Testis (tissue), 3 donors: ENCODE results near the gene TRIO. TPM values are rescaled to one million over a fixed set of nuclear protein-coding genes. Genes with fewer than 3 reads are reported as not detected.

Source experiments
- DNase-seq: peaks from one replicate; pipeline ENCODE4 v3.0.0-alpha.2; 2019
- H3K27ac ChIP-seq, 2 donors: fragments of 200-600 bp; sonication (generic); one replicate each; pipeline ENCODE4 v1.5.1; 2019
- H3K27me3 ChIP-seq: fragments of 200-600 bp; sonication (generic); one replicate; pipeline ENCODE4 v1.5.1; 2019
- H3K36me3 ChIP-seq: fragments of 200-600 bp; sonication (generic); one replicate; pipeline ENCODE4 v1.5.1; 2017; ENCODE audit warnings: low read depth; ENCODE audit errors: missing control alignments
- H3K4me1 ChIP-seq: fragments of 200-600 bp; sonication (generic); one replicate; pipeline ENCODE4 v1.5.1; 2019
- H3K4me3 ChIP-seq, 2 donors: fragments of 200-600 bp; sonication (generic); one replicate each; pipeline ENCODE4 v1.5.1; 2017 to 2019
- H3K9me3 ChIP-seq: fragments of 200-600 bp; sonication (generic); one replicate; pipeline ENCODE4 v1.5.1; 2017
- CTCF ChIP-seq, 3 experiments: fragments of 450-650 bp in 2 of 3; fragments of 200-600 bp in 1 of 3; sonication (generic) in 1 of 3; IDR thresholded peaks; one replicate each; pipeline ENCODE4 v1.5.1; 2016 to 2019; ENCODE audit warnings: antibody characterized with exemption in 3 of 3, mild to moderate bottlenecking in 2 of 3, moderate library complexity in 1 of 3
- POLR2A ChIP-seq: fragments of 450-650 bp; IDR thresholded peaks from one replicate; pipeline ENCODE4 v1.6.1; 2017; ENCODE audit warnings: antibody characterized with exemption, mild to moderate bottlenecking, moderate library complexity
- WGBS, 2 donors: methylation state at CpG; one replicate each; pipeline ENCODE4 v1.1.5; 2018; 5-methylcytosine and 5-hydroxymethylcytosine counted together
- intact Hi-C: fragments of 100-400 bp; cut with DNase I; formaldehyde crosslinking; loops from one replicate; pipeline ENCODE4 v1.15.1; 2023; ENCODE audit warnings: low total_unique reads
- polyA plus RNA-seq: library from polyadenylated mRNA; stranded (reverse); fragments of 350-450 nt; fragmentation: Illumina TruSeq; extraction: RNeasy Lipid Tissue Mini Kit (QIAGEN cat#74804); gene quantifications from one replicate; pipeline ENCODE4 v1.2.3, GENCODE V29; 2014; ENCODE audit warnings: low read depth, low replicate concordance; ENCODE audit not compliant: insufficient read depth
- total RNA-seq, 2 donors: library from RNA; depleted of rRNA; stranded (reverse); fragments of >200 nt; gene quantifications; one replicate each; pipeline ENCODE4 v1.2.3, GENCODE V29; 2016

Gene TRIO
- total and polyA plus RNA-seq, 3 donors from 2014 or later, result 47.2 to 295 (median 249) TPM

- Histone ChIP-seq H3K36me3 (no peaks in the 10 kb centered on the region), H3K4me3 (no peak overlapping the region), H3K27ac (no peak overlapping the region), H3K27me3 (no peaks in the 10 kb centered on the region), H3K4me1 (peaks cover 8% of the 10 kb centered on the region), H3K9me3 (no peaks in the 10 kb centered on the region)
- WGBS, 2 donors, result 87 to 89% methylated on average over 9 to 10 of the region's 10 CpGs
- intact Hi-C loops, result no loop called here
- DNase-seq, result no peak
- TF ChIP-seq POLR2A, result no peak
- no peak for TF ChIP-seq CTCF (IDR thresholded peaks at IDR 0.05)
Measured at GRCh38 chr5:14178671-14179211, 35.6 kb downstream of the TRIO start.

- no peak for TF ChIP-seq CTCF (IDR thresholded peaks at IDR 0.05)
- 69 to 77% methylated on average over 6 of the region's 6 CpGs for WGBS, 2 donors
- Histone ChIP-seq H3K4me3 (no peak overlapping the region), H3K27ac (no peak overlapping the region), H3K4me1 (peaks cover 12% of the 10 kb centered on the region), H3K36me3 (no peaks in the 10 kb centered on the region), H3K27me3 (no peaks in the 10 kb centered on the region), H3K9me3 (no peaks in the 10 kb centered on the region)
- intact Hi-C loops, result no loop called here
- DNase-seq, result no peak
Measured at GRCh38 chr5:14179446-14179845, 36.3 kb downstream of the TRIO start.

DNA sequence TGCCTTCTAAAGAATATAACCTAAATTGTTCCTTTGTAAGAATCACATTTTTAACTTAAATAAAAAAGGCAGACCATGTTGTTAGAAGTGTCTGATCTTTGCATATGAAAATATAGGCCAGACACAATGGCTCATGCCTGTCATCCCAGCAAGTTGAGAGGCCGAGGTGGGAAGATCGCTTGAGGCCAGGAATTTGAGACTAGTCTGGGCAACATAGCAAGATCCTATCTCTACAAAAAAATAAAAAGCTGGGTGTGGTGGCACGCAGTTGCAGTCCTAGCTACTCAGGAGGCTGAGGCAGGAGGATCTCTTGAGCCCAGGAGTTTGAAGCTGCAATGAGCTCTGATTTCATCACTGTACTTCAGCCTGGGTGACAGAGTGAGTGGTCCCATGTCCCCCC is 37.3 kb downstream of the TRIO start:
- no peak for DNase-seq
- intact Hi-C loops, result no loop called here
- peaks cover 22% of the 10 kb centered on the region for H3K4me1 ChIP-seq
- H3K4me3 ChIP-seq, result no peak overlapping the region
- H3K9me3 ChIP-seq, result no peaks in the 10 kb centered on the region
- no peak overlapping the region for H3K27ac ChIP-seq
- TF ChIP-seq POLR2A, result no peak
- no peak for TF ChIP-seq CTCF (IDR thresholded peaks at IDR 0.05)
- WGBS, 2 donors, result 85 to 91% methylated on average over 3 of the region's 3 CpGs
- no peaks in the 10 kb centered on the region for H3K27me3 ChIP-seq
- no peaks in the 10 kb centered on the region for H3K36me3 ChIP-seq

DNA sequence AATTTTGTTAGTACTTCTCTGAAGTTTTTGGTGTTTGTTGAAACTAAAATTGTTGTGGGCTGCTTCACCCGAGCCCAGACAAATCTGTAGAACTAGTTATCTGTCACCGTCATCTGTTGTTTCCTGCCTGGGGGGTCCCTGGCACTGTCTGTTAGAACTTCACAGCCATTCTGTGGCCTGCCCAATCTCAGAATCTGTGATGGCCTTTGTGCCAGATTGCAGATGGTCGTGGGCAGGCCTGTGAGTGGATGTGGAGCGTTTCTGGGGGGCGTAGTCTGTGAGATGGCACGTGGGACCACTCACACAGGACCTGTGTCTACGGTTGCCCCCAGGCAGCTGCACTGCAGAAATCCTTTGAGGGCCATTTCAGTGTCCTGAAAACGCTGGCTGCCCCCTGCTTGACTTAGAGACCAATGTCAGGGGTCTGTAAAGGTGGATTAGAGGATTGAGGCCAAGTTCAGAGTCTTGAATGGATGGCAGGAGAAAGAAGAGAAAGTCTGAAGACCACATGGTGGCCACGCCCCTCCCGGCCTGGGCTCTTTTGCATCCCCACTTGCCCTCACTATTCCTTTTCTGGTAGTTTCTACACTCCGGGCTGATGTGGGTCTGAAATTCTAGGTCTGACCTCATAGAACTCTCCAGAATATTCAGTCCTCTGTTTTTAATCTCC is 38.3 kb downstream of the TRIO start:
- WGBS, 2 donors, result 88 to 90% methylated on average over 11 of the region's 11 CpGs
- no peak for DNase-seq
- H3K4me3 ChIP-seq, result no peak overlapping the region
- H3K36me3 ChIP-seq, result no peaks in the 10 kb centered on the region
- H3K27me3 ChIP-seq, result no peaks in the 10 kb centered on the region
- H3K9me3 ChIP-seq, result no peaks in the 10 kb centered on the region
- TF ChIP-seq POLR2A, result no peak
- TF ChIP-seq CTCF (IDR thresholded peaks at IDR 0.05), result no peak
- no peak overlapping the region for H3K27ac ChIP-seq
- H3K4me1 ChIP-seq, result peaks cover 24% of the 10 kb centered on the region
- intact Hi-C loops, result no loop called here

DNA sequence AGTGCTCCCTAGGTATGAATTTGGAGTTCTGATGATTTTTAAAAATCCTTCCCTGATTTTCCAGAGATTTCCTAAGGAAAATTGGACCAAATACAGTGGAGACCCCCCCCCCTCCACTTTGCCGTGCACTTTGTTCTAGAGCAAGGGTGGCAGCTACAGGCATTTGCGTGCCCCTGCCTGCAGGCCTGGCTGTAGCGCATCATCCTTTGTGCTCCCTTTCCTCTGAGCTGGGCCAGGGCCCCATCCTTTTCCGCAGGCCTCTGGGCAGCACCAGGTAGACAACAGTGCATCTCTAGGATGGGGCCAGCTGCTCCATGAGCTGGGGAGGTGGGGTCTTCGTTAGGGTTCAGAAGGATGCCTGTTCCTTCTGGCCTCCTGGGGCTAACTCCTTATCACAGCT is 39.6 kb downstream of the TRIO start:
- peaks cover 24% of the 10 kb centered on the region for H3K4me1 ChIP-seq
- intact Hi-C loops, result no loop called here
- 80 to 84% methylated on average over 5 of the region's 5 CpGs for WGBS, 2 donors

More for the DNA sequence above, 39.6 kb downstream of the TRIO start:
- H3K27me3 ChIP-seq, result no peaks in the 10 kb centered on the region
- H3K27ac ChIP-seq, result no peak overlapping the region
- no peaks in the 10 kb centered on the region for H3K9me3 ChIP-seq
- no peak for DNase-seq
- TF ChIP-seq POLR2A (no peak), CTCF (IDR thresholded peaks at IDR 0.05) (no peak)
- no peak overlapping the region for H3K4me3 ChIP-seq
- H3K36me3 ChIP-seq, result no peaks in the 10 kb centered on the region
